GM18519 (cell line): ENCODE measurements around the gene DYNLRB1.
"Not testable (repeated sequence)": the region's sequence is repeated elsewhere in the genome, so short reads cannot be mapped to it uniquely, and the experiment has no call there.

Experiments used
- ATAC-seq: cut with Tn5 transposase; IDR thresholded peaks from one replicate; pipeline ENCODE4 v1.9.1; 2021; ENCODE audit warnings: mild to moderate bottlenecking, moderate library complexity; ENCODE audit not compliant: unreplicated experiment, low FRiP score

DYNLRB1 gene

DNA sequence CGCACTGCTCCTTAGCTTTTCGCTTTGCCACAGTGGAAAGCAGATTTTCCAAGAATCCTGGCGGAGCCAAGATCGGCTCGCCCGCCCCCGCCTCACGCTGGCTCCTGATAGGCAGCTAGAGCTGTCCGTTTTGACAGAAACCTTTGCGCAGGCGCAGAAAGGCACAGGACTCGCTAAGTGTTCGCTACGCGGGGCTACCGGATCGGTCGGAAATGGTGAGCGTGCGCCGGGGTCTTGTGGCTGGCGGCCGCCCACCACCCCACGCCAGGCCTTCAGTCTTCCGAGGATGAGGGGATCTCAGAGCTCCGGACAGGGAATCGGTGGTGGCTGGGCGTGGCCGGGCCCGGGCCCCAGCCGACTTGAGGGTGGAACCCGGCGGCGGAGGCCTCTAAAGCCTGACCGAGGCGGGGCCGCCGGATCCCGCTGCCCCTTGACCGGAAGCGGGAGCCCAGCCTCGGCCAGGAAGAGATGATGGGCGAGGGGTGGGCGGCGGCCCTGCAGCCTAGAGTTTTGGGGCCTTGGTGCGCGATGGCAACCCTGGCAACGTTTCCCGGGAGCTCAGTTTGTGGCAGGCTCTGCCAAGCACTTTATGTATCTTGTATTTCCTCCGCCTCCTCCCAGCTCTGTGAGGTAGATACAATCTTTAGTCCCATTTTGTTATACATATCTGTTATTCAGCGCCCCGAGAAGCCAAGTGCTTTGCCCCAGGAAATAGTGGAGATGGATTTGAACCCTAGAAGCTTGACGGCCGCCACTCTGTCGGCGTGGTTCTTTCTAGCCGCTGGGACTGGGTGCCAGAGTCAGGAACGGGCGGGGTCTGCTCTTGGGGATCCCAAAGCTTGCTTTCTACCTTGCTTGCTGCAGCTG is at the start of gene DYNLRB1:
TSS of gene DYNLRB1 (plus strand) at position 176 of the 867 bp plus-strand sequence. CDS start at position 213, 37 bp downstream.
- peak; percentile 60 for ATAC-seq

DNA sequence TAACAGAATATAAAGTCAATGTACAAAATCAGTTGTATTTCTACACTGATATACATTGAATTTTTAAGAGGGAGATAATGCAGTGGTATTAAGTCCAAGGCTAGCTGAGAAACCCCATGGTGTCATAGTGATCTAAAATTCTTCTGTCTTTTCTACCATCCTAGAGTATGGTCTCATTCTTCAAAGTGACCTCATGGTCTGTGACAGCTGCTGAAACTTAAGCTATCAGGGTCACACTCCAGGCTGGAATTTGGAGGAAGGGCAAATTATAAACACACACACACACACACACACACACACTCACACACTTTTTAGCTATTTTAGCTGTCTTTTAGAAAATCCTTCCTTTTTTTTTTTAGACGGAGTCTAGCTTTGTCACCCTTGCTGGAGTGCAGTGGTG is 47.3 kb upstream of the DYNLRB1 start:
- ATAC-seq, result no peak

DNA sequence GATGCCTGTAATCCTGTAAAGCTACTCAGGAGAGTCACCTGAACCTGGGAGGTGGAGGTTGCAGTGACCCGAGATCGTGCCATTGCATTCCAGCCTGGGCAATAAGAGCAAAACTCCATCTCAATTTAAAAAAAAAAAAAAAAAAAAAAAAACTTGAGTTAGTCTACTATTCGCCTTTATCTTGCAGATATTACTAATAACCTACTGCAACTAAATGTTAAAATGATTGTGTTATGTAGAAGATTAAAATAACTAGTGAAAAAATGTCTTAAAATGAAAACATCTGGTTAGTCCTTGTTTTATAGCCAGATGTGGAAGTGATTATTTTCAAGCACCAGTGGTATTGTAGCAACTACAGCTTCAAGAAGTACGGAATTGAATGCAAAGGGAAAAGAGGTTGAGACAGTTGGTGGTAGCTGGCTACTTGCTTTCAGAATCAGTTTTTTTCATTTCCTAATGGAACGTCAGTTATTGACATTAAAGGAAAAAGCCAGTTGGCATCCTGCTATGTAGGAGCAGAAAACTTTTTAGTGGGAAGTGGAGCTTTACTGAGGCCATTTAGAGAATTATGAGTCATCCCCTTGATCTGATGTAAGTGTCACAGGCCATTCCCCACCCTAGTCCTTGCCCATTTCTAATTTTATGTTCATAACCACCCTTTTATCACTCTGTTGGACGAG is 43.8 kb upstream of the DYNLRB1 start:
- no peak for ATAC-seq

DNA sequence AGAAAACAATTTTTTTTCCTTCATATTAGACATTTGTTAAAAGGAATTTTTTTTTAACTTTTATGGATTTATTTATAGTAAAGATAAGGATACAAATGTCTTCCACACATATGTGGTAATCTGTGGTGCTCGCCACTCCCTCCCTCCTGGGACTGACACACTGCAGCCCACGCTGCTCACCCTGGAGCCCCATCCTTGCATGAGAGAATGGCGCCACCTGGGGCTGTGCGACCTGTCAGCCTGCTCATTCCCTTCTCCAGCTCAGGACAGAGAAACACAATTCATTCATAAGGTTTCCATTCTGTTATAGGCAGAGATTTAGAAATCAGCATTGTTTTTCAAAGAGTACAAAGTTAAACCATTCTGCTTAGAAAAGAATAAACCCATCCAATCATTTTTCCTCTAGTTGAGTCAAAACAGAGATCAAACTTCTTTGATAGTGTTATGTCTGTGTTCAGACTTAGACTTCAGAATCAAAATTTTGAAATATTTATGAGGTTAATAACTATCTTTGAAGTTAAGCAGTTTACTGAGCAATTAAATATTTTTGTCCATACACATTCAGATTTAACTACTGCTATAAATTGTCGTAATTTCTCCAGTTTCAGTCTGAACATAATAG is 42.8 kb upstream of the DYNLRB1 start:
- ATAC-seq, result no peak

DNA sequence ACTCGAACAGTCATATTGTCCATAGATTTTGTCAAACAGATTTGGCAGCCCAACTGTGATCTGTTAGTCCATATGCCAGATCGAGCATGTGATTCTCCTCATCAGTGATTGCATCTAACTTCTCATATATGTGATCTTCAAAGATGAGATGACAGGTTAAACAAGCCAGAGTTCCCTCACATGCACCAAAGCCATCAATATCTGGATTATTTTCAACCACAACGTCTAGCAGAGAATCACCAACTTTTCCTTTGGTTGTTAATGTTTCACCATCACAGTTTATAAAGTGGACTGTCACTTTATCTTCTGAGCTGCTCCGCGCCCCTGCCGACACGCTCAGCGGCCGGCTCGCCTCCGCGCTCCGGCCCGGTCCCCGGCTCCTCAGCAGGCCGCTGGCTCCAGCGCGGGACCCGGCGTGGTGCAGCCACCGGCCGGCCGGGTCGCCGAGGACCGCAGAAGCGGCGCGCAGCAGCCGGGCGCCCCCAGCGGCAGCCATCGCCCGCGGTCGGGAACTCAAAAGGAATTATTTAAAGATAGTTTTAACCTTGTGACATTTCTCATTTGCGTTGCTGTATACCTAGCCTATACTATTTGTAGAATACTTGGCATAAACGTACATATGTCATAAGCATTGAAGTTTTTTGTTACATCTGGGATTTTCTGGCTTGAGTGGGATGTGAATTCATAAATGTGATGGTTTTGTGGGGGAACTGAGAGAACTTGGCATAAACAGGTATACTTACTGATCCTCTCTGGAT is 40.1 kb upstream of the DYNLRB1 start:
- no peak for ATAC-seq

DNA sequence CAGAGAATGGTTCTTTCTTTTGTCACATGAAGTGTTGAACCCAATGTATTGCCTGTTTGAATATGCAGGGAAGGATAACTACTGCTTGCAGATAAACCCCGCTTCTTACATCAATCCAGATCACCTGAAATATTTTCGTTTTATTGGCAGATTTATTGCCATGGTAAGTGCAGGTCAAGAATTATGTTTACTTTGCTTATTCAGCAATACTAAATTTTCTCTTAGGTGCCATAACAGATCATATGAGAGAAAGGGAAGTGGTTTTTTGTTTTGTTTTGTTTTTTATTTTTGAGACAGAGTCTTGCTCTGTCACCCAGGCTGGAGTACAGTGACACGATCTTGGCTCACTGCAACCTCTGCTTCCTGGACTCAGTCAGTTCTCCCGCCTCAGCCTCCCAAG is 36.6 kb upstream of the DYNLRB1 start:
- ATAC-seq, result no peak

DNA sequence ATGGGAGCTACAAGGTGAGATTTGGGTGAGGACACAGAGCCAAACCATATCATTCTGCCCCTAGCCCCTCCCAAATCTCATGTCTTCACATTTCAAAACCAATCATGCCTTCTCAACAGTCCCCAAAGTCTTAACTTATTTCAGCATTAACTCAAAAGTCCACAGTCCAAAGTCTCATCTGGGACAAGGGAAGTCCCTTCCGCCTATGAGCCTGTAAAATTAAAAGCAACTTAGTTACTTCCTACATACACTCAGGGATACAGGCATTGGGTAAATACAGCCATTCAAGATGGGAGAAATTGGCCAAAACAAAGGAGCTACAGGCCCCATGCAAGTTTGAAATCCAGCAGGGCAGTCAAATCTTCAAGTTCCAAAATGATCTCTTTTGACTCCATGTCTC is 34.1 kb upstream of the DYNLRB1 start:
- ATAC-seq, result not testable (repeated sequence)

DNA sequence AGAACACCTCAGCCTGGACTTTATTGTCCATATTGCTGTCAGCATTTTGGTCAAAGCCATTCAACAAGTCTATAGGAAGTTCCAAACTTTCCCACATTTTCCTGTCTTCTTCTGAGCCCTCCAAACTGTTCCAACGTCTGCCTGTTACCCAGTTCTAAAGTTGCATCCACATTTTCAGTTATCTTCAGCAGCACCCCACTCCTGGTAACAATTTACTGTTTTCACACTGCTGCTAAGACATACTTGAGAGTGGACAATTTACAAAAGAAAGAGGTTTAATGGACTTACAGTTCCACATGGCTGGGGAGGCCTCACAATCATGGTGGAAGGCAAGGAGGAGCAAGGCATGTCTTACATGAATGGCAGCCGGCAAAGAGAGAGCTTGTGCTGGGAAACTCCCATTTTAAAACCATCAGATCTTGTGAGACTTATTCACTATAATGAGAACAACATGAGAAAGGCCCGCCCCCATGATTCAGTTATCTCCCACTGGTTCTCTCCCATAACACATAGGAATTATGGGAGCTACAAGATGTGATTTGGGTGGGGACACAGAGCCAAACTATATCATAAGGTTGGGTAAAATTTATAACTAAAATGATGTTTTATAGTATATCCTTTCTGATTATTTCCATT is 32.5 kb upstream of the DYNLRB1 start:
- not testable (repeated sequence) for ATAC-seq

DNA sequence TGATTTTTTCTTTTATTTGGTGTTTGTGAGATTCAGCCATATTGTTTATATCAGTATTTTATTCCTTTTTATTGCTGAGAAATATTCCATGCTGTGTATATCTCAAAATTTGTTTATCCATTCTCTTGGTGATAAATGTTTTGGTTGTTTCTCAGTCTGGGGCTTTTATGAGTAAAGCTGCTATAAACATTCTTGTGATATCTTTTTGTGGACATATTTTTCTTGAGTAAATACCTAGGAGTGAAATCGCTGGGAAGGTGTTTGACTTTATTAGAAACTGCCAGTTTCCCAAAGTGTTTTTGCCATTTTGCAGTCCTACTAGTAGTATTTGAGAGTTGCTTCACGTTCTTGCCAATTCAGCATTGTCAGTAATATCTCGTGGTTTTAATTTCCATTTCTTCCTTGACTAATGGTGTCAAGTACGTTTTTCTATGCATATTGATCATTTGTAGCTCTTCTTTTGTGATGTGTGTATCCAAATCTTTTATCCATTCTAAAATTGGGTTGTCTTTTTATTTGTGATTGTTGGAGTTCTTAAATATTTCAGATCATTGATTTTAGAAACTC is 31.1 kb upstream of the DYNLRB1 start:
- ATAC-seq, result no peak

DNA sequence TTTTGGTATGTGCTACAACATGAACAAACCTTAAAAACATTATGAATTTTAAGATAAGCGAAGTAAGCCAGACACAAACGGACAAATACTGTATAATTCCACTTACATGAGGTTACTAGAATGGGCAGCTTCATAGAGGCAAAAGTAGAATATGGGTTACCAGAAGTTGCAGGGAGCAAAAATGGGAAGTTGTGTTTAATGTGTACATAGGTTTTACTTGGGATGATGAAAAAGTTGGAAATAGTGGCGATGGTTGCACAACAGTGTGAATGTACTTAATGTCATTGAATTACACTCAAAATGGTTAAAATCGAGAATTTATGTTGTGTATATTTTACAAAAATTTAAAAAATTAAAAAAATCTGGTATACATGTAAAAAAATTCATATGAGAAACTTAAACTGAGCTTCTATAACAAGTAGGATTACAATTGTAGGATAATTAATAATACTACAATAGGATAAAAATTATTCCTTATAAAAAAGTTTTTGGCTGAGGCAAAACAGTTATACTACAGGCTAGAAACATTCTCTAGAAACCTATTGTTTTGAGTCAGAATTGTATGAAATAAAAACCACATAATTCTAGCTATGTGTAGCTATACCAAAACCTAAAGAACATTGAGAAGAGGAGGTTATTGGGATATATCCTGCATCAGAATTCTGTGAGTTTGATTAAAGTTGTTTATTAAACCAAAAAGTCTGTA is 24.8 kb upstream of the DYNLRB1 start:
- no peak for ATAC-seq

DNA sequence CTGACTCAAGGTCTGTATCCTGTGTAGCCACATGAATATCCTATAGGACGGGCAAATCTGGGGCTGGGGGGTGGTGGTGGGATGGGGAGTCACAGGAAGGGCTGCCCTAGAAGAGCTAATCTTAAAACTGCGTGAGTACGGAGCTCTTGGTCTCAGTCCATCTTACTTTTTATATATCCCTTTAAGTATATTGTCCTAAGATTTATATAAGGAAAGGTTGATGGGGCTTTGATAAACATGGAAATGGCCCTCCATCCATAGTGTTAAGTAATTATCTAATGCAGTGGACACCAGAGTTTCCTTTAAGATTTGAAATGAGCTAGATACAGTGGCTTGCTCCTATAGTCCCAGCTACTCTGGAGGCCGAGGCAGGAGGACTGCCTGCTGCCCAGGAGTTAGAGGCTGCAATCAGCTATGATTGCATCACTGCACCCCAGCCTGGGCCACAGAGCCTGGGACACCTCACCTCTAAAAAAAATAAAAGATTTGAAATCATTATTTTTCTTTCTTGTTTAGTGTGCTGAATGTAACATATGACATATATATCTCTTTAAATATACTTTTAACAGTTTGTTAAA is 24.2 kb upstream of the DYNLRB1 start:
- no peak for ATAC-seq

DNA sequence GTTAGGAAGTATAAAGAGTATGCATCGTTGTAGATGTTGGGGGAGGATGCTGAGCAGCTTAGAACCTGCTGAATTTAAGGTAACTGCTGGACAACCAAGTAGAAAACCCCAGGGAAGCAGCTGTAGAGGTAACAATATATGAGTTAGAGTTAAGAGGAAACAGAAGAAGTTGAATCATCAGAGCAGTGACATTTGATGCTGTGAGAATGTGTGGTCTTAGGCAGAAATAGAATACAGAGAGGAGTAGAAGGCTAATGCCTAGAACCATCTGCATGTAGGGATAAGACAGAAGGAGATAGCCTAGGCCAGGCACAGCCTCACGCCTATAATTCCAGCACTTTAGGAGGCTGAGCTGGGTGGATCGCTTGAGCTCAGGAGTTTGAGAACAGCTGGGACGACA is 22.6 kb upstream of the DYNLRB1 start:
- ATAC-seq, result no peak

DNA sequence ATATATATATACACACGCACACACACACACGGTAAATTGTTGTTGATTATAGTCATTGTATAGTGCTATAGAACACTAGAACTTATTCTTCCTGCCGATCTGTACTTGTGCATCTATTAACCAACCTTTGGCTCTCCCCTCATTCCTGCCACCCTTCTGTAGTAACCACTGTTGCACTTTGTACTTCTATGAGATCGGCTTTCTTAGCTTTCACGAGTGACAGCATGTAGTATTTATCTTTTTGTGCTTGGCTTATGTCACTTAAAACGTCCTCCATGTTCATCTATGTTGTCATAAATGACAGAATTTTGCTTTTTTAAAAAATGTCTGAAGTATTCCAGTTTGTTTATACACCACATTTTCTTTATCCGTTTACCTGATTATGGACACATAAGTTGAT is 20.9 kb upstream of the DYNLRB1 start:
- no peak for ATAC-seq

DNA sequence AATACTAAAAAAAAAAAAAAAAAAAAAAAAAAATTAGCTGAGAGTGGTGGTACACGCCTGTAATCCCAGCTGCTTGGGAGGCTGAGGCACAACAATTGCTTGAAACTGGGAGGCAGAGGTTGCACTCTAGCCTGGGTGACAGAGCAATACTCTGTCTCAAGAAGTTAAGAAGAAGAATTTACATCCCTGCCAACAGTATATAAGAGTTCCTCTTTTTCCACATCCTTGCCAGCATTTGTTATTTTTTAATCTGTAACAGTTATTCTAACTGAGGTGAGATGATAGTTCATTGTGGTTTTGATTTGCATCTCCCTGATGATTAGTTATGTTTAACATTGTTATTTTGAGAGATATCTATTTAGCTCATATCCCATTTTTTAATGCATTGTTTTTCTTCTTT is 20.3 kb upstream of the DYNLRB1 start:
- ATAC-seq, result no peak

DNA sequence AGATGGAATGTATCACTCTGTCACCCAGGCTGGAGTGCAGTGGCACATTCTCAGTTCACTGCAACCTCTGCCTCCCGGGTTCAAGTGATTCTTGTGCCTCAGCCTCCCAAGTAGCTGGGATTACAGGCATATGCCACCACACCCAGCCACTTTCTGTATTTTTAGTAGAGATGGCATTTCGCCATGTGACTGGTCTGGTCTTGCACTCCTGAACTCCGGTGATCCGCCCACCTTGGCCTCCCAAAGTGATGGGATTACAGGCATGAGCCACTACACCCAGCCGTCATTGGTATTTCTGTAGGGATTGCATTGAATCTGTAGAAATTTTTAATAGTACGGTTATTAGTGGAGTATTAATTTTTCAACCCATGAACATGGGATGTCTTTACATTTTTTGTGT is 18.6 kb upstream of the DYNLRB1 start:
- not testable (repeated sequence) for ATAC-seq

DNA sequence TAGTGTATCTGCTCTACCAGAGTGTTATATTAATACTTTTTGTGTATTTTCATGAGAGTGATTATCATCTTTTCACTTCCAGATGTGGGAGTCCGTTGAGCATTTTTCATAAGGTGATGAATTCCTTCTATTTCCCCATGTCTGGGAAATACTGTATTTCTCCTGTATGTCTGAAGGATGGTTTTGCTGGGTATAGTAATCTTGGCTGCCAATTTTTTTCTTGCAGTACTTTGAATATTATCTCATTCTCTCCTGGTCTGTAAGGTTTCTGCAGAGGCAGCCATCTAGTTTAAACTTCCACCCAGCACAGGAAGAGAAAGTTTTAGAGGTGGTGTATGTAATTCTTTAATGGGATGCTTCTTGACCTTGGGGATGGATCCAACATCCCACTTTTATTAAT is 15.4 kb upstream of the DYNLRB1 start:
- no peak for ATAC-seq

DNA sequence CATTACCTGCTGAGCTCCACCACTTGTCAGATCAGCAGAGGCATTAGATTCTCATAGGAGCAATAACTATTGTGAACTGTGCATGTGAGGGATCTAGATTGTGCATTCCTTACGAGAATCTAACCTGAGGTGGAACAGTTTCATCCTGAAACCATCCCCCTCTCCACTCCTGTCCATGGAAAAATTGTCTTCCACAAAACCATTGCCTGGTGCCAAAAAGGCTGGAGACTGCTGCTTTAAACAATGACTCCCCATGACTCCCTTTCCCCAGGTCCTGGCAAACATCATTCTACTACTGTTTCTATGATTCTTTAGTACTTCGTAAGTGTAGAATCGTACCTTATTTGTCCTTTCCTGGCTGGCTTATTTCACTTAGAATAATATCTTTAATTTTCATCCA is 9.7 kb upstream of the DYNLRB1 start:
- ATAC-seq, result no peak

DNA sequence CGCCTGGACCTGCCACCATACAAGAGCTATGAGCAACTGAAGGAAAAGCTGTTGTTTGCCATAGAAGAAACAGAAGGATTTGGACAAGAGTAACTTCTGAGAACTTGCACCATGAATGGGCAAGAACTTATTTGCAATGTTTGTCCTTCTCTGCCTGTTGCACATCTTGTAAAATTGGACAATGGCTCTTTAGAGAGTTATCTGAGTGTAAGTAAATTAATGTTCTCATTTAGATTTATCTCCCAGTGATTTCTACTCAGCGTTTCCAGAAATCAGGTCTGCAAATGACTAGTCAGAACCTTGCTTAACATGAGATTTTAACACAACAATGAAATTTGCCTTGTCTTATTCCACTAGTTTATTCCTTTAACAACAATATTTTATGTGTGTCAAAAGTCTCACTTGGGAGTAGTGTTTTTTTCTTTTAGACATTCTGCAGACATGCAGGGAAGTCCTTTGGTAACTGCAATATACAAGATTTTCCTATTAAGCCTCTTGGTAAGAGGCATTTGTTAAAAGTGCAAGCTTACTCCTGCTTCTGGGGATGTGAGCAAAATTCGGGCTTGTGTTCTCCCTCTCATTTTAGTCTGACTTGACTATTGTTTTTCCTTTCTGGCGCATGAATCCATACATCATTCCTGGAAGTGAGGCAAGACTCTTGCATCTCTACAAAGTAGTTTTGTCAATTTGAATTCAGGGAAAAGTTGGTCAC is 8.4 kb upstream of the DYNLRB1 start:
- ATAC-seq, result no peak
